ENCODE measurements around the gene PLPP3.

PLPP3 gene

GRCh38 chr1:56515898-56516538, 63.3 kb downstream of the PLPP3 start:
- DNase-seq (ENCODE audit: low read depth in 2 of 2), result no peak
- H3K4me3 ChIP-seq (replicated peaks in 1 of 2; ENCODE audit: low read depth in 2 of 2, low read length in 2 of 2), result no peak overlapping the region
- TF ChIP-seq CTCF (IDR thresholded peaks at IDR 0.05; ENCODE audit: low read depth, low read length), result no peak

GRCh38 chr1:56512724-56513494, 66.5 kb downstream of the PLPP3 start:
- H3K4me3 ChIP-seq (replicated peaks in 1 of 2; ENCODE audit: low read depth in 2 of 2, low read length in 2 of 2), result no peak overlapping the region
- DNase-seq (ENCODE audit: low read depth in 2 of 2), result peak; percentile 30 to 56
- TF ChIP-seq CTCF (IDR thresholded peaks at IDR 0.05; ENCODE audit: low read depth, low read length), result no peak

GRCh38 chr1:56511766-56512165, 67.6 kb downstream of the PLPP3 start:
- no peak overlapping the region for H3K4me3 ChIP-seq (replicated peaks in 1 of 2; ENCODE audit: low read depth in 2 of 2, low read length in 2 of 2)
- no peak for DNase-seq (ENCODE audit: low read depth in 2 of 2)
- TF ChIP-seq CTCF (IDR thresholded peaks at IDR 0.05; ENCODE audit: low read depth, low read length), result no peak

GRCh38 chr1:56511364-56511763, 68.0 kb downstream of the PLPP3 start:
- no peak for DNase-seq (ENCODE audit: low read depth in 2 of 2)
- H3K4me3 ChIP-seq (replicated peaks in 1 of 2; ENCODE audit: low read depth in 2 of 2, low read length in 2 of 2), result no peak overlapping the region
- no peak for TF ChIP-seq CTCF (IDR thresholded peaks at IDR 0.05; ENCODE audit: low read depth, low read length)

GRCh38 chr1:56510642-56511021, 68.7 kb downstream of the PLPP3 start:
- H3K4me3 ChIP-seq (replicated peaks in 1 of 2; ENCODE audit: low read depth in 2 of 2, low read length in 2 of 2), result no peak overlapping the region
- no peak for DNase-seq (ENCODE audit: low read depth in 2 of 2)
- TF ChIP-seq CTCF (IDR thresholded peaks at IDR 0.05; ENCODE audit: low read depth, low read length), result no peak

- no peak overlapping the region for H3K4me3 ChIP-seq (replicated peaks in 1 of 2; ENCODE audit: low read depth in 2 of 2, low read length in 2 of 2)
- TF ChIP-seq CTCF (IDR thresholded peaks at IDR 0.05; ENCODE audit: low read depth, low read length), result no peak
- no peak for DNase-seq (ENCODE audit: low read depth in 2 of 2)
These were observed 69.4 kb downstream of the PLPP3 start for GRCh38 chr1:56509713-56510641.
